ENCODE results near the gene SPON1.
"Not testable (repeated sequence)": the region's sequence is repeated elsewhere in the genome, so short reads cannot be mapped to it uniquely, and the experiment has no call there.

DNA sequence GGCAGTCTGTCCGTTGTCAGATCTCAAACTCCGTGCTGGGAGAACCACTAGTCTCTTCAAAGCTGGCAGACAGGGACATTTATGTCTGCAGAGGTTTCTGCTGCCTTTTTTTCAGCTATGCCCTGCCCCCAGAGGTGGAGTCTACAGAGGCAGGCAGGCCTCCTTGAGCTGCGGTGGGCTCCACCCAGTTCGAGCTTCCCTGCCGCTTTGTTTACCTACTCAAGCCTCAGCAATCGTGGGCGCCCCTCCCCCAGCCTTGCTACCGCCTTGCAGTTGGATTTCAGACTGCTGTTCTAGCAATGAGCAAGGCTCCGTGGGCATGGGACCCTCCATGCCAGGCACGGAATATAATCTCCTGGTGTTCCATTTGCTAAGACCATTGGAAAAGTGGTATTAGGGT, 23.7 kb upstream of the SPON1 start:
- TF ChIP-seq EZH2phosphoT487 (conservative IDR thresholded peaks at IDR 0.05; ENCODE audit: low read length): not testable (repeated sequence)
- TF ChIP-seq, protein P1, sequence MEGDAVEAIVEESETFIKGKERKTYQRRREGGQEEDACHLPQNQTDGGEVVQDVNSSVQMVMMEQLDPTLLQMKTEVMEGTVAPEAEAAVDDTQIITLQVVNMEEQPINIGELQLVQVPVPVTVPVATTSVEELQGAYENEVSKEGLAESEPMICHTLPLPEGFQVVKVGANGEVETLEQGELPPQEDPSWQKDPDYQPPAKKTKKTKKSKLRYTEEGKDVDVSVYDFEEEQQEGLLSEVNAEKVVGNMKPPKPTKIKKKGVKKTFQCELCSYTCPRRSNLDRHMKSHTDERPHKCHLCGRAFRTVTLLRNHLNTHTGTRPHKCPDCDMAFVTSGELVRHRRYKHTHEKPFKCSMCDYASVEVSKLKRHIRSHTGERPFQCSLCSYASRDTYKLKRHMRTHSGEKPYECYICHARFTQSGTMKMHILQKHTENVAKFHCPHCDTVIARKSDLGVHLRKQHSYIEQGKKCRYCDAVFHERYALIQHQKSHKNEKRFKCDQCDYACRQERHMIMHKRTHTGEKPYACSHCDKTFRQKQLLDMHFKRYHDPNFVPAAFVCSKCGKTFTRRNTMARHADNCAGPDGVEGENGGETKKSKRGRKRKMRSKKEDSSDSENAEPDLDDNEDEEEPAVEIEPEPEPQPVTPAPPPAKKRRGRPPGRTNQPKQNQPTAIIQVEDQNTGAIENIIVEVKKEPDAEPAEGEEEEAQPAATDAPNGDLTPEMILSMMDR (IDR thresholded peaks at IDR 0.05; ENCODE audit: insufficient read depth, low read length, poor library complexity, severe bottlenecking): not testable (repeated sequence)
